ENCODE data around the gene ST7. TPM values are rescaled to one million over a fixed set of nuclear protein-coding genes. Genes with fewer than 3 reads are reported as not detected.

Gene ST7
- total and polyA plus RNA-seq, 2 of the 13 experiments (the other 11 are each of a cell fraction or from before 2014, with no cell fraction given) = 17.3 to 23.5 TPM

DNA sequence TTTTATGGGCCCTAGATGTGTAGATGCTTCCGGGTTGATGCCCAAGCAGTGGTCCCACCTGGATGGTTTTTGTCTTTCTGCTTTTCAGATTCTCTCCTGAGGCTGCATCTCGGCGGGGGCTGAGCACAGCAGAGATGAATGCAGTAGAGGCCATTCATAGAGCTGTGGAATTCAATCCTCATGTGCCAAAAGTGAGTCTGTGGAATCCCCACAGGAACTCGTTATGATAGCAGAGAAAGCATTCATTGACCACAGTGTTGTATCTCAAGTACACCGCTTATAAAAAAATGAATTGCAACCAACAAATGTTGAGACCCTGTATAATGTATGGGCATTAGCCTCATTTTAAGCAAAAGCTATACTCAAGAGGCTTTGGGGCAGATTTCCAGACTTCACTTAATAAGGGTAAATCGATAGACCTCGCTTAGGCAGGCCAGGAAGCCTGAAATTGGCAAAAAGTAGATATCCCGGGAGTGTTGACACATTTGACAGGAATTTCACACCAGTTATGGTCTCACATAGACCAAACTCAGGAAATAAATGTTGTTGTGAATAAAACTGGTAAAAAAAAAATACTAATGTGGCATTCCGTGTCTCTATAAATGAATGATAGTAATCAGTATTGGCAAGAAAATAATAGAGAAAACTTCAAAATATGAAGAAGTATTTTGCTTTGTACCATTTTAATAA is 237.6 kb downstream of the ST7 start:
- no peak overlapping the region for H3K9ac ChIP-seq (ENCODE audit: insufficient read depth, low read depth, low read length)
- peaks cover 3 to 10% of the 10 kb centered on the region in 2 experiments; a peak in 2 of 5 replicates for H3K36me3 ChIP-seq (replicated peaks in 1 of 2; ENCODE audit: control insufficient read depth in 1 of 2, insufficient read depth in 2 of 2, low read length in 2 of 2)
- H3K27me3 ChIP-seq (ENCODE audit: control insufficient read depth in 1 of 2, insufficient read depth in 2 of 2, low read length in 2 of 2) = no peaks in the 10 kb centered on the region
- H3K4me2 ChIP-seq (ENCODE audit: low read depth, low read length) = no peak overlapping the region
- H2AFZ ChIP-seq (ENCODE audit: low read length) = no peak overlapping the region
- H3K9me3 ChIP-seq (ENCODE audit: low read length) = no peaks in the 10 kb centered on the region
- H3K4me1 ChIP-seq (ENCODE audit: insufficient read depth, low read length) = no peaks in the 10 kb centered on the region
- WGBS (ENCODE audit: low lambda C conversion rate) = 98% methylated on average over 9 of the region's 9 CpGs
- no peak overlapping the region for H3K4me3 ChIP-seq (replicated peaks in 1 of 3; ENCODE audit: insufficient read depth in 1 of 3, low read depth in 2 of 3, low read length in 3 of 3)
- no peak for DNase-seq (ENCODE audit: low spot score)
- ChIA-PET POLR2A (interaction anchor here (0.5 kb wide), 1 partner anchor 995 kb away, joined by 3 read pairs; no protein-coding TSS in a partner anchor), CTCF (ENCODE audit: low intra/inter-chr PET ratio, low total read pairs) (no interaction called here)
- no peak for ATAC-seq
- no peaks in the 10 kb centered on the region for H4K20me1 ChIP-seq (ENCODE audit: insufficient read depth, low read length)
- intact Hi-C loops (cut with micrococcal nuclease; ENCODE audit: unreplicated experiment) (no loop called here), in situ Hi-C loops (cut with HindIII; ENCODE audit: extremely low pct_ligation_motif_present, low pct_unique_long_range_greater_than_20kb) (no loop called here)
- BruUV-seq (replicated peaks) = no TSS peak
- no peak overlapping the region for H3K27ac ChIP-seq (ENCODE audit: extremely low read length, insufficient read depth, low read length)
- no peak for FAIRE-seq
- no peaks in the 10 kb centered on the region for H3K79me2 ChIP-seq (ENCODE audit: insufficient read depth, low read length)
- TF ChIP-seq KLF15 (CRISPR knock-in tag; IDR thresholded peaks at IDR 0.05; ENCODE audit: borderline replicate concordance) (no peak), ZNF496 (CRISPR knock-in tag; IDR thresholded peaks at IDR 0.05; ENCODE audit: insufficient replicate concordance) (no peak), ELF3 (CRISPR knock-in tag; IDR thresholded peaks at IDR 0.05) (no peak), MAFG (CRISPR knock-in tag; IDR thresholded peaks at IDR 0.05) (no peak), ZNF777 (CRISPR knock-in tag; IDR thresholded peaks at IDR 0.05) (no peak), AGO1 (IDR thresholded peaks at IDR 0.05; ENCODE audit: low read depth, low read length, poor library complexity, severe bottlenecking) (no peak)

GRCh38 chr7:117192108-117192507 is 238.8 kb downstream of the ST7 start:
- no peak overlapping the region for H3K9ac ChIP-seq (ENCODE audit: insufficient read depth, low read depth, low read length)
- no peak for FAIRE-seq
- WGBS (ENCODE audit: low lambda C conversion rate) = 92% methylated on average over 1 of the region's 1 CpG
- ATAC-seq = no peak
- H3K4me1 ChIP-seq (ENCODE audit: insufficient read depth, low read length) = no peaks in the 10 kb centered on the region
- ChIA-PET POLR2A (no interaction called here), CTCF (ENCODE audit: low intra/inter-chr PET ratio, low total read pairs) (no interaction called here)
- H3K4me2 ChIP-seq (ENCODE audit: low read depth, low read length) = no peak overlapping the region
- H3K27me3 ChIP-seq (ENCODE audit: control insufficient read depth in 1 of 2, insufficient read depth in 2 of 2, low read length in 2 of 2) = no peaks in the 10 kb centered on the region
- no peaks in the 10 kb centered on the region for H3K79me2 ChIP-seq (ENCODE audit: insufficient read depth, low read length)
- no peaks in the 10 kb centered on the region for H3K9me3 ChIP-seq (ENCODE audit: low read length)
- H2AFZ ChIP-seq (ENCODE audit: low read length) = no peak overlapping the region
- H3K4me3 ChIP-seq (replicated peaks in 1 of 3; ENCODE audit: insufficient read depth in 1 of 3, low read depth in 2 of 3, low read length in 3 of 3) = no peak overlapping the region
- H3K27ac ChIP-seq (ENCODE audit: extremely low read length, insufficient read depth, low read length) = no peak overlapping the region
- in situ Hi-C loops (cut with HindIII; ENCODE audit: extremely low pct_ligation_motif_present, low pct_unique_long_range_greater_than_20kb) (no loop called here), intact Hi-C loops (cut with micrococcal nuclease; ENCODE audit: unreplicated experiment) (no loop called here)
- H3K36me3 ChIP-seq (replicated peaks in 1 of 2; ENCODE audit: control insufficient read depth in 1 of 2, insufficient read depth in 2 of 2, low read length in 2 of 2) = peaks cover 3 to 12% of the 10 kb centered on the region in 2 experiments; a peak in 2 of 5 replicates
- no TSS peak for BruUV-seq (replicated peaks)
- no peaks in the 10 kb centered on the region for H4K20me1 ChIP-seq (ENCODE audit: insufficient read depth, low read length)
- no peak for DNase-seq (ENCODE audit: low spot score)
- no peak for TF ChIP-seq FOXO1 (CRISPR knock-in tag; IDR thresholded peaks at IDR 0.05)
- TF ChIP-seq HNF1A (IDR thresholded peaks at IDR 0.05; ENCODE audit: low read depth) = no peak
- no peak for TF ChIP-seq HNF1A (CRISPR knock-in tag; IDR thresholded peaks at IDR 0.05; ENCODE audit: borderline replicate concordance)
- TF ChIP-seq ZNF224 (CRISPR knock-in tag; IDR thresholded peaks at IDR 0.05) = no peak
- TF ChIP-seq ZFP36L1 (CRISPR knock-in tag; IDR thresholded peaks at IDR 0.05) = no peak
- no peak for TF ChIP-seq ZNF766 (CRISPR knock-in tag; IDR thresholded peaks at IDR 0.05; ENCODE audit: borderline replicate concordance)
- no peak for TF ChIP-seq ZFX (CRISPR knock-in tag; IDR thresholded peaks at IDR 0.05; ENCODE audit: low read depth)
- TF ChIP-seq ZNF557 (CRISPR knock-in tag; IDR thresholded peaks at IDR 0.05) = no peak
- TF ChIP-seq TEAD3 (CRISPR knock-in tag; optimal IDR thresholded peaks at IDR 0.05; ENCODE audit: borderline replicate concordance) = no peak
- TF ChIP-seq ZNF562 (CRISPR knock-in tag; IDR thresholded peaks at IDR 0.05; ENCODE audit: borderline replicate concordance) = no peak
